ENCODE results near the gene NF1. TPM values are rescaled to one million over a fixed set of nuclear protein-coding genes. Genes with fewer than 3 reads are reported as not detected.

Gene NF1
- polyA plus RNA-seq, 3 donors = 1.2 to 7.4 (median 2.1) TPM

GRCh38 chr17:31226373-31226772, 131.6 kb downstream of the NF1 start:
- peak; percentile 21 to 44 (median 30) for DNase-seq
- Histone ChIP-seq H3K4me3 (replicated peaks in 1 of 3; ENCODE audit: low read depth in 2 of 3, low read length in 3 of 3) (peak overlapping the region in 1 of 3 experiments; percentile 29), H3K27me3 (ENCODE audit: control insufficient read depth in 2 of 2, insufficient read depth in 2 of 2, low read length in 2 of 2) (no peaks in the 10 kb centered on the region), H3K36me3 (replicated peaks in 1 of 2; ENCODE audit: control insufficient read depth in 1 of 2, insufficient read depth in 2 of 2, low read length in 2 of 2) (peaks cover 9 to 24% of the 10 kb centered on the region in 2 donors), H3K27ac (ENCODE audit: low read depth in 1 of 2, low read length in 2 of 2) (no peak overlapping the region), H2AFZ (ENCODE audit: insufficient read depth, low read depth, low read length, poor library complexity, severe bottlenecking) (no peak overlapping the region), H3K9me3 (replicated peaks in 1 of 2; ENCODE audit: control insufficient read depth in 1 of 2, insufficient read depth in 1 of 2, low read length in 2 of 2) (no peaks in the 10 kb centered on the region), H3K9ac (ENCODE audit: insufficient read depth, low read length, poor library complexity, severe bottlenecking) (no peak overlapping the region), H3K4me1 (ENCODE audit: control insufficient read depth in 1 of 2, insufficient read depth in 2 of 2, low read length in 2 of 2) (peaks cover 6 to 23% of the 10 kb centered on the region in 2 donors), H3K79me2 (ENCODE audit: insufficient read depth, low read length) (no peaks in the 10 kb centered on the region), H3K4me2 (replicated peaks; ENCODE audit: extremely low read depth, low read length, poor library complexity, severe bottlenecking) (peak overlapping the region; percentile 4), H4K20me1 (ENCODE audit: insufficient read depth, low read length) (no peaks in the 10 kb centered on the region)
- Mint-ChIP-seq H3K4me3 (peak overlapping the region; percentile 47 to 80), H3K36me3 (peaks cover 21 to 22% of the 10 kb centered on the region in 2 donors), H3K27me3 (ENCODE audit: low read depth in 3 of 3) (no peaks in the 10 kb centered on the region), H3K27ac (peak overlapping the region in 6 of 7 donors; percentile 69 to 89 (median 80)), H3K4me1 (peaks cover 25% of the 10 kb centered on the region), H3K9me3 (no peaks in the 10 kb centered on the region)
- 80% methylated on average over 1 of the region's 5 CpGs for WGBS (ENCODE audit: insufficient coverage)
- TF ChIP-seq, protein P1, sequence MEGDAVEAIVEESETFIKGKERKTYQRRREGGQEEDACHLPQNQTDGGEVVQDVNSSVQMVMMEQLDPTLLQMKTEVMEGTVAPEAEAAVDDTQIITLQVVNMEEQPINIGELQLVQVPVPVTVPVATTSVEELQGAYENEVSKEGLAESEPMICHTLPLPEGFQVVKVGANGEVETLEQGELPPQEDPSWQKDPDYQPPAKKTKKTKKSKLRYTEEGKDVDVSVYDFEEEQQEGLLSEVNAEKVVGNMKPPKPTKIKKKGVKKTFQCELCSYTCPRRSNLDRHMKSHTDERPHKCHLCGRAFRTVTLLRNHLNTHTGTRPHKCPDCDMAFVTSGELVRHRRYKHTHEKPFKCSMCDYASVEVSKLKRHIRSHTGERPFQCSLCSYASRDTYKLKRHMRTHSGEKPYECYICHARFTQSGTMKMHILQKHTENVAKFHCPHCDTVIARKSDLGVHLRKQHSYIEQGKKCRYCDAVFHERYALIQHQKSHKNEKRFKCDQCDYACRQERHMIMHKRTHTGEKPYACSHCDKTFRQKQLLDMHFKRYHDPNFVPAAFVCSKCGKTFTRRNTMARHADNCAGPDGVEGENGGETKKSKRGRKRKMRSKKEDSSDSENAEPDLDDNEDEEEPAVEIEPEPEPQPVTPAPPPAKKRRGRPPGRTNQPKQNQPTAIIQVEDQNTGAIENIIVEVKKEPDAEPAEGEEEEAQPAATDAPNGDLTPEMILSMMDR (IDR thresholded peaks at IDR 0.05) = no peak
- intact Hi-C loops (cut with micrococcal nuclease) = no loop called here

GRCh38 chr17:31226950-31227349, 132.2 kb downstream of the NF1 start:
- no peaks in the 10 kb centered on the region for H3K27me3 Mint-ChIP-seq (ENCODE audit: low read depth in 3 of 3)
- no peak overlapping the region for H3K9ac ChIP-seq (ENCODE audit: insufficient read depth, low read length, poor library complexity, severe bottlenecking)
- no peak overlapping the region for H3K27ac ChIP-seq (ENCODE audit: low read depth in 1 of 2, low read length in 2 of 2)
- no peaks in the 10 kb centered on the region for H3K27me3 ChIP-seq (ENCODE audit: control insufficient read depth in 2 of 2, insufficient read depth in 2 of 2, low read length in 2 of 2)
- H3K9me3 ChIP-seq (replicated peaks in 1 of 2; ENCODE audit: control insufficient read depth in 1 of 2, insufficient read depth in 1 of 2, low read length in 2 of 2) = no peaks in the 10 kb centered on the region
- H3K4me2 ChIP-seq (replicated peaks; ENCODE audit: extremely low read depth, low read length, poor library complexity, severe bottlenecking) = no peak overlapping the region
- peaks cover 25 to 26% of the 10 kb centered on the region in 2 donors for H3K36me3 Mint-ChIP-seq
- no peaks in the 10 kb centered on the region for H3K79me2 ChIP-seq (ENCODE audit: insufficient read depth, low read length)
- intact Hi-C loops (cut with micrococcal nuclease) = no loop called here
- no peaks in the 10 kb centered on the region for H4K20me1 ChIP-seq (ENCODE audit: insufficient read depth, low read length)
- peaks cover 28% of the 10 kb centered on the region for H3K4me1 Mint-ChIP-seq
- peaks cover 6 to 23% of the 10 kb centered on the region in 2 donors for H3K4me1 ChIP-seq (ENCODE audit: control insufficient read depth in 1 of 2, insufficient read depth in 2 of 2, low read length in 2 of 2)
- peaks cover 9 to 24% of the 10 kb centered on the region in 2 donors for H3K36me3 ChIP-seq (replicated peaks in 1 of 2; ENCODE audit: control insufficient read depth in 1 of 2, insufficient read depth in 2 of 2, low read length in 2 of 2)
- TF ChIP-seq, protein P1 (IDR thresholded peaks at IDR 0.05) = no peak
- H3K4me3 ChIP-seq (replicated peaks in 1 of 3; ENCODE audit: low read depth in 2 of 3, low read length in 3 of 3) = no peak overlapping the region
- H3K27ac Mint-ChIP-seq = no peak overlapping the region
- WGBS (ENCODE audit: insufficient coverage) = 100% methylated on average over 1 of the region's 3 CpGs
- H2AFZ ChIP-seq (ENCODE audit: insufficient read depth, low read depth, low read length, poor library complexity, severe bottlenecking) = no peak overlapping the region
- H3K4me3 Mint-ChIP-seq = no peak overlapping the region
- no peak for DNase-seq
- H3K9me3 Mint-ChIP-seq = no peaks in the 10 kb centered on the region
